Measurements from ENCODE around the gene PSMD13. TPM values are rescaled to one million over a fixed set of nuclear protein-coding genes. Genes with fewer than 3 reads are reported as not detected.
"Not testable (repeated sequence)": the region's sequence is repeated elsewhere in the genome, so short reads cannot be mapped to it uniquely, and the experiment has no call there.

PSMD13 gene
- total and polyA plus RNA-seq, 2 donors = 58.5 to 102 TPM

GRCh38 chr11:217704-218103 is 19.1 kb upstream of the PSMD13 start:
- H3K4me3 ChIP-seq (ENCODE audit: low read depth, low read length) = no peak overlapping the region
- H3K27ac ChIP-seq (ENCODE audit: low read depth) = no peak overlapping the region
- 91% methylated on average over 3 of the region's 3 CpGs for WGBS
- no peaks in the 10 kb centered on the region for H3K4me1 ChIP-seq (ENCODE audit: insufficient read depth)
- H3K36me3 ChIP-seq (ENCODE audit: insufficient read depth) = peaks cover 7% of the 10 kb centered on the region
- no peak for DNase-seq (ENCODE audit: extremely low spot score)

GRCh38 chr11:218815-219593 is 17.8 kb upstream of the PSMD13 start:
- Histone ChIP-seq H3K27ac (ENCODE audit: low read depth) (no peak overlapping the region), H3K4me3 (ENCODE audit: low read depth, low read length) (no peak overlapping the region), H3K4me1 (ENCODE audit: insufficient read depth) (no peaks in the 10 kb centered on the region), H3K36me3 (ENCODE audit: insufficient read depth) (peaks cover 7% of the 10 kb centered on the region)
- DNase-seq (ENCODE audit: extremely low spot score) = no peak
- 88% methylated on average over 29 of the region's 29 CpGs for WGBS

GRCh38 chr11:220641-221215 is 16.0 kb upstream of the PSMD13 start:
- DNase-seq (ENCODE audit: extremely low spot score); H3K4me1 ChIP-seq (ENCODE audit: insufficient read depth); H3K36me3 ChIP-seq (ENCODE audit: insufficient read depth); H3K4me3 ChIP-seq (ENCODE audit: low read depth, low read length); H3K27ac ChIP-seq (ENCODE audit: low read depth): not testable (repeated sequence)
- 74% methylated on average over 2 of the region's 3 CpGs for WGBS

GRCh38 chr11:221539-221938 is 15.2 kb upstream of the PSMD13 start:
- DNase-seq (ENCODE audit: extremely low spot score) = no peak
- no peak overlapping the region for H3K27ac ChIP-seq (ENCODE audit: low read depth)

GRCh38 chr11:221998-222789 is 14.6 kb upstream of the PSMD13 start:
- peaks cover 5% of the 10 kb centered on the region for H3K36me3 ChIP-seq (ENCODE audit: insufficient read depth)
- no peak for DNase-seq (ENCODE audit: extremely low spot score)
- H3K4me3 ChIP-seq (ENCODE audit: low read depth, low read length) = no peak overlapping the region
- no peaks in the 10 kb centered on the region for H3K4me1 ChIP-seq (ENCODE audit: insufficient read depth)
- 94% methylated on average over 14 of the region's 14 CpGs for WGBS
- no peak overlapping the region for H3K27ac ChIP-seq (ENCODE audit: low read depth)

More at GRCh38 chr11:221539-221938, 15.2 kb upstream of the PSMD13 start:
- 75% methylated on average over 7 of the region's 7 CpGs for WGBS
- Histone ChIP-seq H3K4me3 (ENCODE audit: low read depth, low read length) (no peak overlapping the region), H3K4me1 (ENCODE audit: insufficient read depth) (no peaks in the 10 kb centered on the region), H3K36me3 (ENCODE audit: insufficient read depth) (peaks cover 5% of the 10 kb centered on the region)

- no peak overlapping the region for H3K27ac ChIP-seq (ENCODE audit: low read depth)
- 78% methylated on average over 16 of the region's 16 CpGs for WGBS
- H3K36me3 ChIP-seq (ENCODE audit: insufficient read depth) = peaks cover 5% of the 10 kb centered on the region
- H3K4me3 ChIP-seq (ENCODE audit: low read depth, low read length) = no peak overlapping the region
- no peak for DNase-seq (ENCODE audit: extremely low spot score)
- H3K4me1 ChIP-seq (ENCODE audit: insufficient read depth) = no peaks in the 10 kb centered on the region
Observed at GRCh38 chr11:223026-223789, 13.6 kb upstream of the PSMD13 start.

- DNase-seq (ENCODE audit: extremely low spot score) = no peak
- Histone ChIP-seq H3K4me3 (ENCODE audit: low read depth, low read length) (no peak overlapping the region), H3K27ac (ENCODE audit: low read depth) (no peak overlapping the region), H3K36me3 (ENCODE audit: insufficient read depth) (peaks cover 5% of the 10 kb centered on the region), H3K4me1 (ENCODE audit: insufficient read depth) (no peaks in the 10 kb centered on the region)
- WGBS = 84% methylated on average over 9 of the region's 9 CpGs
Observed at GRCh38 chr11:223884-224283, 12.9 kb upstream of the PSMD13 start.

GRCh38 chr11:224424-224823 is 12.4 kb upstream of the PSMD13 start:
- 92% methylated on average over 7 of the region's 7 CpGs for WGBS
- no peak for DNase-seq (ENCODE audit: extremely low spot score)
- Histone ChIP-seq H3K4me3 (ENCODE audit: low read depth, low read length) (no peak overlapping the region), H3K4me1 (ENCODE audit: insufficient read depth) (no peaks in the 10 kb centered on the region), H3K27ac (ENCODE audit: low read depth) (no peak overlapping the region), H3K36me3 (ENCODE audit: insufficient read depth) (peaks cover 5% of the 10 kb centered on the region)

- Histone ChIP-seq H3K36me3 (ENCODE audit: insufficient read depth) (peaks cover 5% of the 10 kb centered on the region), H3K27ac (ENCODE audit: low read depth) (no peak overlapping the region), H3K4me1 (ENCODE audit: insufficient read depth) (no peaks in the 10 kb centered on the region), H3K4me3 (ENCODE audit: low read depth, low read length) (no peak overlapping the region)
- DNase-seq (ENCODE audit: extremely low spot score) = no peak
- 91% methylated on average over 10 of the region's 10 CpGs for WGBS
Observed at GRCh38 chr11:225734-226453, 10.9 kb upstream of the PSMD13 start.

- H3K27ac ChIP-seq (ENCODE audit: low read depth) = no peak overlapping the region
- no peaks in the 10 kb centered on the region for H3K4me1 ChIP-seq (ENCODE audit: insufficient read depth)
- no peaks in the 10 kb centered on the region for H3K36me3 ChIP-seq (ENCODE audit: insufficient read depth)
- DNase-seq (ENCODE audit: extremely low spot score) = no peak
- no peak overlapping the region for H3K4me3 ChIP-seq (ENCODE audit: low read depth, low read length)
- 84% methylated on average over 6 of the region's 6 CpGs for WGBS
Observed at GRCh38 chr11:227824-228379, 8.9 kb upstream of the PSMD13 start.

- no peaks in the 10 kb centered on the region for H3K36me3 ChIP-seq (ENCODE audit: insufficient read depth)
- H3K4me1 ChIP-seq (ENCODE audit: insufficient read depth) = no peaks in the 10 kb centered on the region
- WGBS = 94% methylated on average over 10 of the region's 10 CpGs
- no peak overlapping the region for H3K27ac ChIP-seq (ENCODE audit: low read depth)
- no peak overlapping the region for H3K4me3 ChIP-seq (ENCODE audit: low read depth, low read length)
- no peak for DNase-seq (ENCODE audit: extremely low spot score)
Observed at GRCh38 chr11:230431-230830, 6.3 kb upstream of the PSMD13 start.

- Histone ChIP-seq H3K4me3 (ENCODE audit: low read depth, low read length) (no peak overlapping the region), H3K4me1 (ENCODE audit: insufficient read depth) (no peaks in the 10 kb centered on the region), H3K27ac (ENCODE audit: low read depth) (no peak overlapping the region), H3K36me3 (ENCODE audit: insufficient read depth) (no peaks in the 10 kb centered on the region)
- WGBS = 92% methylated on average over 20 of the region's 20 CpGs
- DNase-seq (ENCODE audit: extremely low spot score) = no peak
Observed at GRCh38 chr11:232783-233565, 3.8 kb upstream of the PSMD13 start.

Data from urinary bladder (tissue), 4 donors.